T follicular helper cell (primary cell): ENCODE data around the gene ZNF138.
"Not testable (repeated sequence)": the region's sequence is repeated elsewhere in the genome, so short reads cannot be mapped to it uniquely, and the experiment has no call there.

Experiments
- DNase-seq: peaks from one replicate; pipeline ENCODE4 v3.0.0-alpha.2; 2020; ENCODE audit warnings: low read depth
- total RNA-seq, 2 experiments: gene quantifications; one replicate each; lab custom pipeline; 2026; lab: John Stamatoyannopoulos, UW

Gene ZNF138
- 10.6 to 15.7 reads per million in 2 experiments for total RNA-seq

DNA sequence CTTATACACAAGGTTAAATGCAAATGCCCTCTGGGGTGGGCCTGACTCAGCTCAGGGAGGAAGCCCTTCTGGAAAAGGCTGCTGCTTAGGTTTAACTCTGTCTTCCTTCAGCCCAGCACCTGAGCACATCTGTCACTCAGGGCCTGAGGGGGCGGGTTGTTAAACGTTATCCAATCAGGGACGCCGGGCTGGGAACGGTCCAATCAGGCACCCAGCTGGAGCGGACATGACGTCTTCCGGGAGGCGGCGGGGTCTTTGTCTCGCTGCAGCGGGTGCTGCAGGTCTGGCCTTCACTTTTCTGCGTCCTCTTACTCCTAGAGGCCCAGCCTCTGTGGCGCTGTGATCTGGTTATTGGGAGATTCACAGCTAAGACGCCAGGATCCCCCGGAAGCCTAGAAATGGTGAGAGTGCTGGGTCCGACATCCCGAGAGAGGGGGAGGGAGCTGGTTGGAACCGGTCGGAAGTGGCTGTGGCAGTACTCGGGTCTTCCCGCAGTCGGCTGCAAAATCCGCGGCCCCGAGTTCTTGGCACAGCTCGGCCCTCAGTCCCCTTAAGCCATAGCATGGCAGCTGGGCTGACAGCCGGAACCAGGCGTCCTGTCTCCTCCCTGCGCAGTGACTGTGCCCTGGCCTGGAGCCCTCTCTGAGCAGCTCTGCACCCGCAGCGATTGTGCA lies at the start of gene ZNF138:
TSS of gene ZNF138 (plus strand) at position 258 of the 674 bp plus-strand sequence. CDS start at position 399, 141 bp downstream.
- DNase-seq = peak; percentile 90

DNA sequence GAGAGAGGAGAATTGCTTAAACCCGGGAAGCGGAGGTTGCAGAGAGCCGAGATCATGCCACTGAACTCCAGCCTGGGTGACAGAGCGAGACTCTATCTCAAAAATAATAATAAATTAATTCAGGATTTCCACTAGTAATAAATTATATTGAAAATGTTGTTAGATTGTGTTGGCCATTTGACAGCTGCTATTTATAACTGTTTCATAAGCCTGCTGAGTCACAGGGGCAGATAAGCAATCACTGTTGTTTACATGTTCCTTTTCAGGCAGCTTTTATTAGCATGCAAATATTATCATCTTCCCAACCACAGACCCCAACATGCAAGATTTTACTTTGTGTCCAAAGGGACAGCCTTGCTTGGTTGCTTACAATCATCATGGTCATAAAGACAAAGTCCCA lies 49.5 kb upstream of the ZNF138 start:
- DNase-seq = no peak

DNA sequence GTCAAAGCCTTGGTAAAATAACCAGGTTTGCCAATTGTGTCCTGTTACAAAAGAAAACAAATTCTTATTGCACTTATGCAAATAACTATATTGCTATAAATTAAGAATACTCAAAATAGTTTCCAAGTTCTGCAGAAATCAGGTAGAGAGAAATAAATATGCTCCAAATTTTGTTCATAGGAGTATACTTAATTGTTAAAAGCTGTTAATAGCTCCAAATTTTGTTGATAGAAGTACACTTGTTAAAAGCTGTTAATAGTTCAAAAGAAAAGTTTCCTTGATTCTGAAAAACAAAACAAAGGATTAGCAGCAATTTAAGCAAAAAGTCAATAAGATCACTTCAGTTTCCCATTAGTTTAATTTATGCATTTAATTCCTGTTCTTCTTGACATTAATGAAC lies 46.4 kb upstream of the ZNF138 start:
- no peak for DNase-seq

DNA sequence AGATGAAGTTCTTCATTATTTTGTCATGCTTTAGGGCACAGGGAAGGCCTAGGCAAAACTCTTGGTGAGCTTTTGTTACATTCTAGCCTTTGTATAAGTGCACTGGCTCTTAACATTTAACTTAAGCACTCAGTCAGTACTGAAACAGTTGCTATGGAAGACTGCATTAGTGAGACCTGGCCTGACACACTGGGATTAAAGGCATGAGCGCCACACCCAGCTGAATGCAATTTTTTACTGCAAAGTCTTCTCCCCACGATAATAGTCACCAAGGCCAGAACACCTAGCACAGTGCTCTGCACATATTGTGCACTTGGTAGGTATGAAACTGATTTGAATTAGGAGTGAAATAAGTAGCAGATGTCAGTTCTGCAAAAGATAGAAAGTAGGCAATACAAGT lies 41.2 kb upstream of the ZNF138 start:
- no peak for DNase-seq

DNA sequence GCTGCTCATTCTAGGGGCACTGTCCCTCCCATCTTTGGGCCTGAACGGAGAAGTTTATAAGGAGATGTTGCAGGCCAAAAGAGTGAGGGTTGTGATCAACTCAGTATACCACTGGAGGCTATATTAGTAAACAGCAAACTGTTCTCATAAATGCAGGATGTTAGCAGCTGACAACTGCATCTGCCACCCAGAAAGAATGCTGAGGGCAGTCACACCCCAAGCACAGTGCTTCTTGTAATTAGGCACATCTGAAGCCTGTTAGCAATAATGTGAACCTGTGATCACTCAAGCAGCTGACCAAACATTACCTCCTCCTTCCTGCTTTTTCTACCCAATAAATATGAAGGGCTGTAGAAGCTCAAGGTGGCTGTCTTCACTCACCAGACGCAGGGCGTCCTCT lies 38.4 kb upstream of the ZNF138 start:
- DNase-seq = no peak

DNA sequence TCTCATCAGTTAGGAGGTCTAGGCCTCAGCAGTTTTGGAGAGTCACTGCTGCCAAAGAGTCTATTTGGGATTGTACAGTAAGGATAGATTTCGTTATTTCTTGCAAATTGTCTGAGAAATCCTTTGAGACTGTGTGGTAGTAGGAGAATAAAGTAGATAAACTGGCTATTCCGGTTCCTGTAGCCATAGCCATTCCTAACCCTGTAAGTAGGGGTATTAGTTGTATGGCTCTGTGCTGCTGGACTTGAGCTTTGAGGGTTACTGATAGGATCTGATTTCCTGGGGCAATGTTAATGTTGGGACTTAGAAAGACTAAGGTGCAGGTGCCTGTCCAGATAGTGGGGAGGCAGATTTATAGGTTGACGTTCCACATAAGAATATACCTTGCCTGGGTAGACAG lies 36.1 kb upstream of the ZNF138 start:
- DNase-seq = no peak

DNA sequence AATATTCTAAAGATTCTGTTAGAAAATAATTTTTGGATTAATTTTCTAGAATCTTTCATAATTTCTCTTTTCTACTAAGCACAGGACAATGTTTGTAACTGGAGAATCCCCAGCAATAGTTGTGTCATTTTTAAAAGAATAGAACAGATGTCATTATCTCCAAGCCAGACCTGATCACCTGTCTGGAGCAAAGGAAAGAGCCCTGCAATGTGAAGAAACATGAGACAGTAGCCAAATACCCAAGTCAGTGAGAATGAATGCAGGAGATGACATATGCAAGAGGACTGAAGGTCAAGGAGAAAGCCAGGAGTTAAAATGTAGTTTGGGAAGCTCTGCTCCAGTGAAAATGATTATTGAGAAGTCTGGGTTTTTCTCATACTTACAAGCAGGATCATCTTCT lies 25.4 kb upstream of the ZNF138 start:
- no peak for DNase-seq

DNA sequence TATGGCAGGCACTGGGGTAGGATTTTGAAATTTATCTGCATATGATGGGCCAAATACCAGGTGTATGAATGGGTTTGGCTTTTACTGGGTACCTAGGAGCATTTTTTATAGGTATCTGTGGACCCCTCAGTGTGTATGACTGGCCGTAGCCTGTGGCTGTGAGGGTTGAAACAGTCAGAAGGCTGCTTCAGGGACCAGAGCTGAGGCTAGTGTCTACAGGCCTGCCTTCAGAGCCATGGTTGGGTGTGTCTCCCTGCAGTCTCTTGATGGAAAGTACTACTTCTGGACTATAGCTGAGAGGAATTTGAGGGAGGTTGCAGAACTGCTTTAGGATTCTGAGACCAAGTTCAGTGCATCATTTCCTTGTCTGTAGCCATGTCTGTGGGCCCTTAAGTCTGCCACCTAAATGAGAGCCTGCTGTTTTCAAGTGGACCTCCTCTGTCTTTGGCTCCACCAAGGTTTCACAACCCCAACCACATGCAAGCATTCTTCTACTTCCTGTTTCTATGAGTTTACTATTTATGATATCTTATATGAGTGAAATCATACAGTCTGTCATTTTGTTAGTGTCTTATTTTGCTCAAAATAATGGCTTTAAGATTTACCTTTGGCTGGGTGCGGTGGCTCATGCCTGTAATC lies 19.9 kb upstream of the ZNF138 start:
- DNase-seq = no peak

DNA sequence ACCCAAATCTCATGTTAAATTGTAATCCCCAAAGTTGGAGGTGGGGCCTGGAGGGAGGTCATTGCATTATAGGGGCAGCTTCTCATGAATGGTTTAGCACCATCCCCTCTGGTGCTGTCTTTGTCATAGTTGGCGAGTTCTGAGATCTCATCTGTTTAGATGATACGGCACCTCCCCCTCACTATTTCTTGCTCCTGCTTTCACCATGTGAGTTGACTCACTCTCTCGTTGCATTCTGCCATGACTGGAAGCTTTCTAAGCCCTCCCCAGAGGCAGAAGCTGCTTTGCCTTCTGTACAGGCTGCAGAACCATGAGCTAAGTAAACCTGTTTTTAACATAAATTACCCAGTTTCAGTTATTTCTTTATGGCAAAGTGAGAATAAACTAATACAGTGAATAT lies 18.9 kb upstream of the ZNF138 start:
- no peak for DNase-seq

DNA sequence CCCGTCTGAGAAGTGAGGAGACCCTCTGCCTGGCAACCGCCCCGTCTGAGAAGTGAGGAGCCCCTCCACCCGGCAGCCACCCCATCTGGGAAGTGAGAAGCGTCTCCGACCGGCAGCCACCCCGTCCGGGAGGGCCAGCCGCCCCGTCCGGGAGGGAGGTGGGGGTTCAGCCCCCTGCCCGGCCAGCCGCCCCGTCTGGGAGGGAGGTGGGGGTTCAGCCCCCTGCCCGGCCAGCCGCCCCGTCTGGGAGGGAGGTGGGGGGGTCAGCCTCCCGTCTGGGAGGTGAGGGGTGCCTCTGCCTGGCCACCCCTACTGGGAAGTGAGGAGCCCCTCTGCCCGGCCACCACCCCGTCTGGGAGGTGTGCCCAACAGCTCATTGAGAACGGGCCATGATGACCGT lies 9.4 kb upstream of the ZNF138 start:
- not testable (repeated sequence) for DNase-seq

DNA sequence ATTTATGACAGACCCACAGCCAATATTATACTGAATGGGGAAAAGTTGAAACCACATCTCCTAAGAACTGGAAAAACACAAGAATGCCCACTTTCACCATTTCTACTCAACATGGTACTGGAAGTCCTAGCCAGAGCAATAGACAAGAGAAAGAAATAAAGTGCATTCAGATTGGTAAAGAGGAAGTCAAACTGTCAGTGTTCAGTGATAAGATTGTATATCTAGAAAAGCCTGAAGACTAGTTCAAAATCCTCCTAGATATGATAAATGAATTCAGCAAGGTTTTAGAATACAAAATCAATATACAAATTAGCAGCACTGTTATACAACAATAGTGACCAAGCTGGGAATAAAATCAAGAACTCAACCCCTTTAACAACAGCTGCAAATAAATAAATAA lies 6.9 kb upstream of the ZNF138 start:
- no peak for DNase-seq

DNA sequence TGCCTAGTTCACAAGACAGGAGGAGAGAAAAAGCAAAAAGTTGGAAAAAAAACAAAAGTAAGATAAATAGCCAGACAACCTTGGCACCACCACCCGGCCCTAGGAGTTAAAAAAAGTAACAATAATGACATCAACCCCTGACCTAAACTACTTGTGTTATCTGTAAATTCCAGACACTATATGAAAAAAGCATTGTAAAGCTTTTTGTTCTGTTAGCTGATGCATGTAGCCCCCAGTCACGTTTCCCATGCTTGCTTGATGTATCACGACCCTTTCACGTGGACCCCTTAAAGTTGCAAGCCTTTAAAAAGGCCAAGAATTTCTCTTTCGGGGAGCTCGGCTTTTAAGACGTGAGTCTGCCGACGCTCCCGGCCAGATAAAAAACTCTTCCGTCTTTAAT lies 5.0 kb upstream of the ZNF138 start:
- DNase-seq = not testable (repeated sequence)

DNA sequence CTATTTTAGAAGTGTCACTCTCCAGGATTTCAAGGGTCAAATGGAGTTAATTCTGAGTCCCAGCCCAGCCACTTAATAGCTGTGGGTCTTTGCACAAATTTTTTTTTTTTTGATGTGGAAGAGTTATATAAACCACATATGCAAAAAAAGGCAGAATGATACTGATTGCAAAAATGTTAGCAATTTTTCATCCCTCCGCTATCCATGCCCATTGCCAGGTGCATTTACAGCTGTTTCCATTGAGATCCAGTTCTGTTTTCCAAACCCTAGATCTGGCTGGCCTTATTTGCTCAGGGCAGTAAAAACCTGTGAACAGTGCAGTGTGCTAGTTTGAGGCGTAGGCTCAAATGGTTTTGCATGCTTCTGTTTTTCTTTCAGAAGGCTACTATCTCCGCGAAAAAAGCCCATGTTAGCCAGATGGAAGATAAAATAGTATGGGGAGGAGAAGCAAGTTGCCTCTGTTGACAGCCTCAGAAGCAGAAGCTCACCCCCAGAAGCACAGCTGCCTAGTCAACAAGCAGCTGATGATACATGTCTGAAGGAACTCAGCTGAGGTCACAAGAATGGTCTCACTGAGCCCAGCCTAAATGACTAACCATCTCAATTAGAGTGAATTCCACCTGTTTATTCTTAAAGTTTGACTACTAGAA lies 997 bp upstream of the ZNF138 start:
- no peak for DNase-seq

DNA sequence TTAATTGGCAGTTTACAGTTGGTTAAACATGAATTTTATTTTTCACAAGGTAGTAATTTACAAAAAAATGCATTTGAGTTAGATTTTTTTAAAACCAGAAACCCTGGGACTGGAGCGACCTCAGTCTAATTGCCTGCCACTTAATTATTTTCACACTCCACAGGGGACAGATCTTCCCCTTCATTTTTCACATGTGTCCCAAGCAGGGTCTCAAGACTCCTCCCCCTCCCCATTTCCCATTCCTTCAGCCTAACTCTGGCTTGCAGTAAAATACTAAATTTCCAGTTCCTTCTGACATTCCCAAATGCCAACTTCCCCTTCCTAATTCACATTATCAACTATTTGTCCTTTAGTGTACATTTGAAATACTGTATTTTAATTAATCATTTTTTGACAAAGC lies 948 bp downstream of the ZNF138 start:
- DNase-seq = no peak

DNA sequence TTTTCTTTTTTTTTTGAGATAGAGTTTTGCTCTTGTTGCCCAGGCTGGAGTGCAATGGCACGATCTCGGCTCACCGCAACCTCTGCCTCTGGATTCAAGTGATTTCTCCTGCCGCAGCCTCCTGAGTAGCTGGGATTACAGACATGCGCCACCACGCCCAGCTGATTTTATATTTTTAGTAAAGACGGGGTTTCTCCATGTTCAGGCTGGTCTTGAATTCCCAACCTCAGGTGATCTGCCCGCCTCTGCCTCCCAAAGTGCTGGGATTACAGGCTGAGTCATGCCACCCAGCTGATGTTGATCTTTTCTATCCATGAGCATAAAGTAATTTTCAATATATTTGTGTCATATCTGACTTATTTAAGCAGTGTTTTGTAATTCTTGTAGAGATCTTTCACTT lies 4.9 kb downstream of the ZNF138 start:
- not testable (repeated sequence) for DNase-seq

DNA sequence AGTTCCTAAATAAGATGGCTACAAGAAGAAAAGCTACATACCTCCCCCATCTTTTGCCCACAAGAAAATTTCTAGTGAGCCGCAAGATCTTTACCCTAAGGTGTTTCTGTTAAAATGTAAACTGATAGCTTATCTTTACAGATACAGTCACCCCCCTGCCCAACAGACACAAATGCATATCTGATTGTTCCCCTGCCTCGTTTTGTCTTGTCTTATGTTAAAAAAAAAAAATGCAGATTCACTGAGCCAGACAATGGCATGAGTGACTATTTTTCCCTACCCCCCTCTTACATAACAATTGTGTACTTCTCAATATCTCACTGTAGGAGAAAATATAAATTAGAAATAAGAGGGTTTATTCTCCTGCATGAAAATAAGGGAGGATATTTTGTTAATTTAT lies 8.5 kb downstream of the ZNF138 start:
- DNase-seq = no peak

DNA sequence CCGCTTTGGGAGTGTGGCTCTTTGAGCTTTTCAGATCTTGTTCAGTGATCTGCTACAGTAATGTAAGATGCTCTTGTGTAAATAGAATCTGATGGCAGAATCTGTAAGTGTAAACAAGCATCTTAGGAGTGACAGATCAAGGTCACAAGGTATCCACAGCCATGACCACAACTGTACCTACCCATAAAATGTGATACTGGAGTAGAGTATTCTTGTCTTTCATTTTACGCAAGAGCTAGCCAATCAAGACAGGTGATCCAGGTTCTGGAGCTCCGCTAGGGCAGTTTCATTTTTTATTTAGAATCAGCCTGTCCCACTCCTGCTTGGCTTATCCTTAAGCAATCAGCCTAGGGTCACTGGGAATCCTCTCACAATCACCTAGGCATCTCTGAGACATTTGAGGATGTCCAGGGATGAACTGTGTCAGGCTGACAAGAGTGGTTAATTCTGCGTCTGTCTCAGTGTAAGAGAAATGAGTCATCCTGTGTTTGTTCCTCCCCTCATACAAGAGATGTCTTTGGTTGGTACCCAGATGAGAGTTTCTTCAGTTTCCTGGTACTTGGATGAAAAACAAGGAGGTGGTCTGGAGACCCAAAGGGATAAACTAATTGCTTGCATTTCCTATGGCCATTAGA lies 13.6 kb downstream of the ZNF138 start:
- DNase-seq = no peak

DNA sequence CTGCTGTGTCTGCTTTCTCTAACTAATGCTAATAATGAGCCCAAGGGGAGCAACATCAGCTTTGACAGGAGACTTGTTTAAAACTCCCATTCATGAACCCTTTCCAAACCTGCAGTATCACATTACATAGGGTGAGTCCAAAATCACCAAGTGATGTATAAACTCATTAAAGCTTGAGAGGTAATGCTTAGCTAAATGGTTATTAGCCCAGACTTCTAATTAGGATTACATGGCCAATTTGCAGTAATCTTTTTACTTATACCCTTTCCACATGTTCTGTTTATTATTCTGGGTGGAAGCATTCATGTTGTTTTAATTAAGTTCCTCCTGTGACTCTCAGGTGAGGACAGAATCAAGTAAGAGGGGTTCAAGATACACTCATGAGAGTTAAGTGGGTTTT lies 17.5 kb downstream of the ZNF138 start:
- no peak for DNase-seq

DNA sequence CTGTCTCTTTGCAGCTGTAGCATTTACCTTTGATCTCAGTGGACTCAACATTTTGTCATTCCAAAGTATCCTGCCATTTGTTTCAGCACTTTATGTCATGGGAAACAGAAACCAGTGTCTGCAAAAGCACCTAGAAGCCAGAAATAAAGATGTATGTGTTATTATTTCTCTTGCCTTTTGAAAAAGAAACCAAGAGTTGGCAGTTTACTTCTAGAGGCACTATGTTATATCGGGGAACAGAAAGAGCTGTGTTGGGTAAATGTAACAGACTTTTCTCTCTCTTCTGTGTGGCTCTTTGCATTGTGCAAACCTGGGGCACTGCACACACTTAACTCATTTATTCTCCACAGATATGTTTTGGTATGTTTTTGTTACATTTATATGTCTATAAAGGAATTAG lies 36.7 kb downstream of the ZNF138 start:
- no peak for DNase-seq

DNA sequence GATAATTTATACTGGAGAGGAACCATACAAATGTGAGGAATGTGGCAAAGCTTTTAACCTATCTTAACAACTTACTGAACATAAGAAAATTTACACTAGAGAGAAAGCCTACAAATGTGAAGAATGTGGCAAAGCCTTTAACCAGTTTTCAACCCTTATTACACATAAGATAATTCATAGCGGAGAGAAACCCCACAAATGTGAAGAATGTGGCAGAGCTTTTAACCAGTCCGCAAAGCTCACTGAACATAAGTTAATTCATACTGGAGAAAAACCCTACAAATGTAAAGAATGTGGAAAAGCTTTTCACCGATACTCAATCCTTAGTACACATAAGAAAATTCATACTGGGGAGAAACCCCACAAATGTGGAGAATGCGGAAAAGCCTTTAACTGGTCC lies 37.9 kb downstream of the ZNF138 start:
- no peak for DNase-seq

DNA sequence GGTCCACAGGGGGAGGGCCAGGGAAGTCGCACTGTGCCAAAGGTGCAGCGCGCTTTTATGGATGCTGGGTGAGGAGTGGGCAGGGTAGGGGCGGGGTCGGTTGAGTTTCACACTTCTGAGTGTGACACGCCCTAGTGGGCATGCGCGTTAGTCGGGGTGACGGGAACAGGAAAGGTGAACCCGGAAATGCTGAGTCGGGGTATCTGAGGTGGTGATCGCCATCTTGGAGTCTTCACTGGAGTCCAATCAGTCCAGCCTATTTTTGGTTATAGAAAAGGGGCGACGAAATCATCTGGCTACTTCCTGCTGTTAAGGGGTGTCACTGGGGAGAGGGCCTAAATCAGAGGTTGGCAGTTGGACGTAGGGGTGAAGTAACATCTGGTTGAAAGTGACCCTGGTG lies 40.8 kb downstream of the ZNF138 start:
- no peak for DNase-seq

DNA sequence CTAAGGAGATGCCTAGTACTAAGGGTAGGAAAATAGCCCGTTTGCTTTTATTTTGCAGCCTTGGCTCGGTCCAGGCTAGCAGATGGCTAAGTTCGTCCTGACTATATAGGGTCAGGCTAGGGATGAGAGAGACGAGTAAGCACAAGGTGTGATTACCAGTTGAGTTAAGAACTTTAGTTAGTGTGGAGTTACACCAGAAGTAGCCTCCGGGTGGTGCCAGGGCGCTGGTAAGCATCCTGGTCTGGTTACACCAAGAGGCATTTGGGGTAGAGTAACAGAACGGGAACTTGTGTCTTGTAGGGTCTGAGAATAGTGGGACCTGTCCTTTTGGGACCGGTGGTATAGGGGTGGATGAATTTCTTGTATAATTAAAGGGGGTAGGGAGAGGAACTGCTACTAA lies 41.6 kb downstream of the ZNF138 start:
- not testable (repeated sequence) for DNase-seq

DNA sequence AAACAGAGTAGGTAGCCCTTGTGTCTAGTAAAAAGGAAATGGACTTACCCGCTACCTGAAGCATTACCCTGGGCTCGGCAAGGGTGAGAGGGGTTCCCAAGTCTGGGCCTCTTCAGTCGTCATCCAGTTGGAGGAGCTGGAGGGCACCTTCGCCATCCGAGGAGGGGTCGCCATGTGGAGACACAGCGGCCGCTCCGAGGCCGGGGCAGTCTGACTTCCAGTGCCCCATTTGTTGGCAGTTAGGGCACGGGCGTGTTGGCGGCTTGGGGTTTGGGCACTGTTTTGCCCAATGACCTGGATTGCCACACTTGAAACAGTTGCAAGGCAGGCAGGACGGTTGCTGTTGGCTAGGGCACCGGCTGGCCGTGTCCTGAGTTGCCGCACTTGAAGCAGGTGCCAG lies 43.8 kb downstream of the ZNF138 start:
- DNase-seq = not testable (repeated sequence)
